ENCODE measurements around the gene SART1.

Gene SART1

GRCh38 chr11:65934014-65934413 lies 27.5 kb upstream of the SART1 start:
- no peak overlapping the region for H3K27ac ChIP-seq
- TF ChIP-seq CTCF (conservative IDR thresholded peaks at IDR 0.05), result no peak

GRCh38 chr11:65937766-65938165 lies 23.8 kb upstream of the SART1 start:
- no peak overlapping the region for H3K27ac ChIP-seq
- no peak for TF ChIP-seq CTCF (conservative IDR thresholded peaks at IDR 0.05)

- H3K27ac ChIP-seq, result no peak overlapping the region
- TF ChIP-seq CTCF (conservative IDR thresholded peaks at IDR 0.05), result no peak
Measured at GRCh38 chr11:65941720-65942310, 19.7 kb upstream of the SART1 start.

GRCh38 chr11:65942531-65942930 lies 19.0 kb upstream of the SART1 start:
- H3K27ac ChIP-seq, result no peak overlapping the region
- TF ChIP-seq CTCF (conservative IDR thresholded peaks at IDR 0.05), result no peak

GRCh38 chr11:65944191-65944590 lies 17.3 kb upstream of the SART1 start:
- TF ChIP-seq CTCF (conservative IDR thresholded peaks at IDR 0.05), result no peak
- no peak overlapping the region for H3K27ac ChIP-seq

GRCh38 chr11:65944767-65945166 lies 16.8 kb upstream of the SART1 start:
- no peak for TF ChIP-seq CTCF (conservative IDR thresholded peaks at IDR 0.05)
- no peak overlapping the region for H3K27ac ChIP-seq

- H3K27ac ChIP-seq, result no peak within 1 kb of the TSS
- TF ChIP-seq CTCF (conservative IDR thresholded peaks at IDR 0.05), result no peak
Measured at GRCh38 chr11:65945430-65945911, 16.1 kb upstream of the SART1 start, which contains the start of gene TSGA10IP. Gene TSGA10IP (plus strand): TSS chr11:65945480. CDS start chr11:65945676, 196 bp downstream.
